A673 (cell line): ENCODE data around the gene MYO1D.

Experiments
- EZH2 ChIP-seq: fragments of 200-600 bp; sonication (generic); IDR thresholded peaks from 2 replicates; pipeline ENCODE4 v1.6.1; 2017; ENCODE audit warnings: borderline replicate concordance, low read depth, mild to moderate bottlenecking, mixed read lengths, antibody characterized with exemption, low read length; ENCODE audit not compliant: poor library complexity, severe bottlenecking
- TF ChIP-seq, protein P1 (sequence below): fragments of 300-800, 200-600 bp; sonication (generic); conservative IDR thresholded peaks from 2 replicates; pipeline ENCODE4 v1.5.1; 2017; ENCODE audit warnings: low read depth, mild to moderate bottlenecking, antibody characterized with exemption, low read length, moderate library complexity, mixed read lengths

DNA sequence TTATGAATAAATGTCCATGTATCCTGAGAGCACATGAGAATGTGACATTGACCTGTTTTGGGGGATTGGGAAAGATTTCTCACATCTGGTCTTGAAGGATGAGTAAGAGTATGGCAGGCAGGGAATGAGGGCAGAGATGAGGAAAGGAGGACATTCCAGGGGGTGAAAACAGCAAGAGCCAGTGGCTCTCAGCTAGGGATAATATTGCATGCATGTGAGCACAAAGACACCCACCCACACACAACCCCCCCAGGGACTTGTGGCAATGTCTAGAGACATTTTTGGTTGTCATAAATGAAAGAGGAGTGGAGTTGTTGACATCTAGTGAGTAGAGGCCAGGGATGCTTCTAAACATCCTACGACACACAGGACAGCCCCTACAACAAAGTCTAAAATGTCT, 6.0 kb downstream of the MYO1D start:
- TF ChIP-seq, protein P1, sequence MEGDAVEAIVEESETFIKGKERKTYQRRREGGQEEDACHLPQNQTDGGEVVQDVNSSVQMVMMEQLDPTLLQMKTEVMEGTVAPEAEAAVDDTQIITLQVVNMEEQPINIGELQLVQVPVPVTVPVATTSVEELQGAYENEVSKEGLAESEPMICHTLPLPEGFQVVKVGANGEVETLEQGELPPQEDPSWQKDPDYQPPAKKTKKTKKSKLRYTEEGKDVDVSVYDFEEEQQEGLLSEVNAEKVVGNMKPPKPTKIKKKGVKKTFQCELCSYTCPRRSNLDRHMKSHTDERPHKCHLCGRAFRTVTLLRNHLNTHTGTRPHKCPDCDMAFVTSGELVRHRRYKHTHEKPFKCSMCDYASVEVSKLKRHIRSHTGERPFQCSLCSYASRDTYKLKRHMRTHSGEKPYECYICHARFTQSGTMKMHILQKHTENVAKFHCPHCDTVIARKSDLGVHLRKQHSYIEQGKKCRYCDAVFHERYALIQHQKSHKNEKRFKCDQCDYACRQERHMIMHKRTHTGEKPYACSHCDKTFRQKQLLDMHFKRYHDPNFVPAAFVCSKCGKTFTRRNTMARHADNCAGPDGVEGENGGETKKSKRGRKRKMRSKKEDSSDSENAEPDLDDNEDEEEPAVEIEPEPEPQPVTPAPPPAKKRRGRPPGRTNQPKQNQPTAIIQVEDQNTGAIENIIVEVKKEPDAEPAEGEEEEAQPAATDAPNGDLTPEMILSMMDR = no peak
- TF ChIP-seq EZH2 = no peak
